GM12892 (cell line): ENCODE measurements around the gene SPHK2.

Experiments
- DNase-seq: peaks from one replicate; pipeline ENCODE4 v3.0.0; 2011; ENCODE audit not compliant: insufficient read length
- FAIRE-seq: peaks from 2 replicates; lab custom pipeline; 2011; peaks lifted over from hg19 to GRCh38; lab: Jason Lieb, UNC
- POLR2A ChIP-seq: IDR thresholded peaks from 2 replicates; pipeline ENCODE4 v1.6.1; 2011; ENCODE audit warnings: low read depth, low read length, control low read depth
- POLR2AphosphoS5 ChIP-seq: IDR thresholded peaks from 2 replicates; pipeline ENCODE4 v1.6.1; 2011; ENCODE audit warnings: low read depth, low read length, control low read depth
- TAF1 ChIP-seq: IDR thresholded peaks from 2 replicates; pipeline ENCODE4 v1.6.1; 2011; ENCODE audit warnings: low read depth, mild to moderate bottlenecking, control low read depth, low read length, borderline replicate concordance

The SPHK2 gene

DNA sequence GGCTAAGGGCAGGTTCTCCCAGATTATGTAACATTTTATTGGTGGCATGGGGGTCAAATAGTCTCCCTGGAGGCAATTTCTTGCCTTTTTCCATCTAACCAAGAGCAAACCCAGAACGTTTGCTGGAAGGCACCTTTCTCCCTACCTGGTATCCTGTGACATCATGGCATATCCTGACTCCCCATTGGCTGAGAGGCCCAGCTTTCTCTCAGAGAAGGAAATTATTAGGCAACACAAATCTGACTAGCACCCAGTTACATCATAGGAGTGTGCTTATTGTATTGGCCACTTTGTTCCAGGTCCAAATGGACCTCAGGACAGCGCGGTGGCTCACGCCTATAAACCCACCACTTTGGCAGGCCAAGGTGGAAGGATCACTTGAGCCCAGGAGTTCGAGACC, 40.5 kb downstream of the SPHK2 start:
- no peak for TF ChIP-seq POLR2AphosphoS5
- TF ChIP-seq TAF1: no peak
- no peak for TF ChIP-seq POLR2A
- DNase-seq: no peak
- FAIRE-seq: peak; percentile 40

DNA sequence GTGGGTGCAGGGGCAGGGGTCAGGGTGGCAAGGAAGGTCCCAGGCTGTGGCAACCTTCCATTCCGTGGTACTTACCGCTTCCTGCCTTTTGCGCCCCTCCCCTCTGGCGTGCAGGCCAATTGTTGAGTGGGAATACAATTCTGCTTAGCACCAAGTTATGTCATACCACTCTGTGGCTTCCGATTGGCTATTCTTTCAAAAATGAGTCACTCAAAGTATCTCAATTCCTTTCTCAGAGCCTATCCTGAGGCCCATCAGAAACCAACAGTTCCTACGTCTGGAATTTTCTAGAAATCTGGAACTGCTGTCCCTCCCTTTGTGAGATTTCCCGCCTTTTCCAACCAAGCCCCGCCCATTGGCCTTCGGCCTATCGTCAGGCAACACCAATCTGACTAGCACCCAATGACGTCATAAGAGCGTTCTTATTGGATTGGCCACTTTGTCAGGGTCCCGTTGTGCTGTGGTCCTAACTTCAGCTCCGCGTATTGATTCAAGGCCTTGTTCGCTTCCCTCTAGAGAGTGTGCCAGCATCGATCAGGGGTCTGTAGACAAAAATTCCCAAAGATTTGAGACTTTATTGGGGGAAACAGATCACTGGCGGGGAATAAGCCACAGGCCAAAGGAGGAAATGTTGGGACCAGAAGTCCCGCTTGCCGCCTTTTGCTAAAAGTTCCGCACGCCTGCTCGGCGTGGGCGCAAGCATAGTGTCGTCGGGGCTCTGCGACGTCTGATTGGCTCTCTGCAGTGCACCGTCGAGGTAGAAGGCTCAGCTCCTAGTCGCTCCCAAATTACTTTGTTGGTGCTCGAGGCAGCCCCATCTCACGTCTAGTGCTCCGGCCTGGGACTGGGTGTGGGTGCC, 41.8 kb downstream of the SPHK2 start:
- no peak for TF ChIP-seq TAF1
- TF ChIP-seq POLR2AphosphoS5: no peak
- TF ChIP-seq POLR2A: no peak
- peak; percentile 98 for FAIRE-seq
- peak; percentile 95 for DNase-seq

DNA sequence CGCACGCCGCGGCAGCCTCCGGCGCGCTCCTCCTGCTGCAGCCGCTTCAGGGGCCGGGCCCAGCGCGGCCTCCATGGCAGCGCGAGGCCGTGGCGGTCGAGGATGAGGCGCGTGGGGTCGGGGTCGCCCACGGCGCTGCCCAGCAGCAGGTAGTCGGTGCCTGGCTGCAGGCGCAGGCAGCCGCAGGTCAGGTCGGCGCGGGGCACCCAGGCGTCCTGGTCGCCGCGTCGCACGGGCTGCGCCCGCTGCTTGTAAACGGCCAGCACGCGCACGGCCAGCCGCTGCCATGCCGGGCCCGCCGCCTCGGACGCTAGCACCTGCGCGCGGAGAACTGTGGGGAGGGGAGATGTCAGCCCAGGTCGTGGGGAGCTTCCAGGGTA, 42.4 kb downstream of the SPHK2 start:
- DNase-seq (no peak), FAIRE-seq (no peak)
- TF ChIP-seq POLR2A (no peak), POLR2AphosphoS5 (no peak), TAF1 (no peak)

DNA sequence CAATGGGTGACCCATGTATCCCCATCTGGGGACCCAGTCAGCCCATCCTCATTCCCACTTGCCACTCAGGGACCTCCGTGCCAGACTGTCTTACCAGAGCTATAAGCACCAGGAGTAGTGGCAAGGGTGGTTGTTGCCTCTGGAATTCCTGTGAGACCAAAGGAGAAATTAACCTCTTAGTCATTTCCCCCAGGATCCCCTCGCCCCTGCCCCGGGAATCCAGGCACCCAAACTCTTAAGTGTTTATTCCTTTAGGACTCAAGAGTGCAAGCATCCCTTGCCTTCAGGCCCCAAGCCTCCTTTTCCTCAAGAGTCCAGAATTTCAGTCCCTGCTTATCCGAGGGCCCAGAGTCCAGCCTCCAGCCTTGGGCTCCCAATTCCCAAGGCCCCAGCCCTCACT, 44.4 kb downstream of the SPHK2 start:
- TF ChIP-seq TAF1 (no peak), POLR2AphosphoS5 (no peak)
- DNase-seq (no peak), FAIRE-seq (no peak)

DNA sequence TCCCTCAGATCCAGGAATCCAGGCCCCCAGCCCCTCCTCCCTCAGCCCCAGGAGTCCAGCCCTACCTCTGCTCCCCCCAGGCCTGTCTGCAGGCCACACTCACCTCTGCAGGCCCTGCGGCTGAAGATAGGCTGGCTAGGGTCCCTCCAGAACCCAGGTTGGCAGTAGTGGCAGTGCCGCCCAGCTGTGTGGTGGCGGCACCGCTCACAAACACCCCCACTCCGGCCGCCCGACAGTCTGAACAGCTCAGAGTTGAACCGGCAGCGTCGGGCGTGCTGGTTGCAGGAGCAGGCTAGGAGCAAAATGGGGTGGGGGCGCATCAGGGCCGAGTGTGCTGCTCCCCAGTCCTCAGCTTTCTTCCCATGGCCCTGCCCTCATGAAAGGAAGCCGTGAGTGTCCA, 45.2 kb downstream of the SPHK2 start:
- FAIRE-seq: no peak
- TF ChIP-seq POLR2AphosphoS5: no peak
- no peak for TF ChIP-seq TAF1
- TF ChIP-seq POLR2A: no peak
- DNase-seq: no peak

DNA sequence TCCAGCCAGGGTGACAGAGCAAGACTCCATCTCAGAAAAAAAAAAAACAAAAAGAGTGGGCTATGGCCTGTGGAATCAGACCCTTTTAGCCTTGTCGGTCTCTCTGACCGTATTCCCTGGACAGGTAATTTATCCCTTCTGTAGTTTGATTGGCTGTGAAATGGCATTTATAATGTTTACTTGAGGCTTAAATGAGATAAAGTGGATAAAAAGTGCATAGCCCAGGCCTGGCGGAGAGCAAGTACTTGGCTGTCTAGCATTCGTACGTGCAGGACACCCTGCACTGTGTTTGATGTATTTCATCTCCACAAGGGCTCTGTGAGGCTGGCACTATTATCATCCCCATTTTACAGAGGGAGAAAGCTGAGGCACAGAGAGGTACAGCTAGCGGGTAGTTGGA, 46.5 kb downstream of the SPHK2 start:
- FAIRE-seq: no peak
- TF ChIP-seq POLR2AphosphoS5: no peak
- DNase-seq: no peak

DNA sequence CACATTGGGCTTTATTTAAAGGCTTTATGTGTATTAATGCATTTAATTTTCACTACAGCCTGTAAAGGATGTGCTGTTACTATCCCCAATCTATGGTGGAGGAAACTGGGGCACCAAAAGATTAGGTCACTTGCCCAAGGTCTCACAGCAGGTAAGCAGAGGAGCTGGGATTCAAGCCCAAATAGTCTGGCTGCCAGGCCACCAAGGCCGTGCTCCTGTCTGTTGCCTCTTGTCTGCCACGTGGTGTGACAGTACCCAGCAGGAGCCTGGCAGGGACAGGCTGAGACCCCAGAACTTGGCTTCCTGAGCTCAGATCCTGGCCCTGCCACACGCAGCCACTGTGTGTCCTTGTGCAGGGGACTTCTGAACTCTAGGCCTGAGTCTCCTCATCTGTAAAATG, 49.0 kb downstream of the SPHK2 start:
- FAIRE-seq (no peak), DNase-seq (no peak)
- TF ChIP-seq TAF1 (no peak), POLR2AphosphoS5 (no peak), POLR2A (no peak)

DNA sequence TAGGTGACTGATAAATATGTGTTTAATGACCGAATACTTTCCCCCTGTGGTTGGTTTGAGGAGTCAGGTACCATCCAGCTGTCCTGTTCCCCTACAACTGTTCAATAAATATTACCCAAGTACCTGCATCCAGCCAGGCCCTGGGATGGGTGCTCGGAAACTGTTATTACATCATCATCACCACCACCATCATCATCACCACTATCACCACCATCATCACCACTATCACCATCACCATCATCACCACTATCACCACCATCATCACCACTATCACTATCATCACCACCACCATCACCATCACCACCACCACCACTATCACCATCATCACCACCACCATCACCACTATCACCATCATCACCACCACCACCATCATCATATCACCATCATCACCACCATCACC, 49.5 kb downstream of the SPHK2 start:
- TF ChIP-seq POLR2A (no peak), POLR2AphosphoS5 (no peak), TAF1 (no peak)
- DNase-seq (no peak), FAIRE-seq (no peak)

DNA sequence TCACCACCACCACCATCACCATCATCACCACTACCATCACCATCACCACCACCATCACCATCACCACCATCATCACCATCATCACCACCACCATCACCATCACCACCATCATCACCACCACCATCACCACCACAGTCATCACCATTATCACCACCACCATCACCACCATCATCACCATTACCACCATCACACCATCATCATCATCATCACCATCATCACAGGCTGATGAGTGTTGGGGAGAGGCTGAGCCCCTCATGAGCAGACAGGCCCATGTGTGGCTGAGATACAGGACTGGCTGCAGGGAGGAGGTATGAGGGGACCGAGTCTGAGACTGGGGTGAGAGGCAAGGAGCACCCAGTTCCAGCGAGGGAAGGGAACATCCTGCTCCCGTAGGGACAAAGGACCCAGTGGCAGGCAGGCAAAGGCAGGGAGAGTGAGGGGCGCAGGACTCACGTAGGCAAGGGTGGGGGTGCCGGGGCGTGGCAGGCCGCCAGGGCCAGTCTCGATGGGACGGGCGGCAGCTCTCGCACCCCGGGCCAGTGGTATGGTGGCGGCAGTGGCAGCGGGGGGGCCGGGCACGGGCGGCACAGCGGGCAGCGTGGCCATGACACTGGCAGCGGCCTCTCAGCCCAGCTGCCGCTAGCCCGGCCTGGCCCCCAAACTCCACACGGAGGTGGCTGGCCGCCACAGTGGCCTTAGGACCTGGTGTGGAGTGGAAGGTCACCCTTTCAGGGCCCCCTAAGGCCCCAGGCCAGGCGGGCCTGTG, 50.8 kb downstream of the SPHK2 start:
- DNase-seq (no peak), FAIRE-seq (no peak)
- no peak for TF ChIP-seq TAF1
- TF ChIP-seq POLR2AphosphoS5: no peak
- no peak for TF ChIP-seq POLR2A

DNA sequence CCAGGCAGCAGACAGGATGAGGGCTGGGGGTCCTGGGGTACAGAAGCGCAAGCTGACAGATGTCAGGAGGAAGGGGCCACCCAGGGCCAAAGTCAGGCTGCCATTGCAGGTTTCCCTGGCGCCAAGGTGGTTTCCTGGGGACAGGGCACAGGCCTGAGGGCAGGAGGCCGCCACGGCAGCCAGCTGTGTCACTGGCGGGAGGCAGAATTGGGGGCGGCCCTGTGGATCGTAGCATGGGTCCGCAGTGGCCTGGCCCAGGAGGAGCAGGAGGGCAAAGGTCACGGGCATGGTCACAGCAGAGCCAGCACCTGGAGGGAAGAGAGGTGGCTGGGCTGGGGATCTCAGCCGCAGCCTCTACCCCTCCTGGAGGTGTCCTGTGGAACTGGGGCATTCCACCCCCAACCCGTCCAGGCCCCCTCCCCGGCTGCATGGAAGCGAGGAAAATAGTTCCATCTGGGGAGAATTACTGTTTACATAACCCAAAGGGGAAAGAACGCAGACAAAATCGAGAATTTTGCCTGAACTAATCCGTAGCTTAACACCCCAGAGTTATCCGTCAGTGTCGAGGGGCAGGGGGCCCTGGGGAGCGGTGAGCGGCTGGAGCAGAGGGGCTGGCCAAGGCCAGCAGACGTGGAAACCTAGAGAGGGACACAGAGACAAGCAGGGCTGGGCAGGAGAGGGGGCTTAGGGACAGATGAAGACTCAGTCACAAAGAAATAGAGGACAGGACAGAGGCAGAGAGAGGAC, 51.6 kb downstream of the SPHK2 start:
- TF ChIP-seq TAF1 (no peak), POLR2AphosphoS5 (no peak), POLR2A (no peak)
- no peak for FAIRE-seq
- DNase-seq: no peak

DNA sequence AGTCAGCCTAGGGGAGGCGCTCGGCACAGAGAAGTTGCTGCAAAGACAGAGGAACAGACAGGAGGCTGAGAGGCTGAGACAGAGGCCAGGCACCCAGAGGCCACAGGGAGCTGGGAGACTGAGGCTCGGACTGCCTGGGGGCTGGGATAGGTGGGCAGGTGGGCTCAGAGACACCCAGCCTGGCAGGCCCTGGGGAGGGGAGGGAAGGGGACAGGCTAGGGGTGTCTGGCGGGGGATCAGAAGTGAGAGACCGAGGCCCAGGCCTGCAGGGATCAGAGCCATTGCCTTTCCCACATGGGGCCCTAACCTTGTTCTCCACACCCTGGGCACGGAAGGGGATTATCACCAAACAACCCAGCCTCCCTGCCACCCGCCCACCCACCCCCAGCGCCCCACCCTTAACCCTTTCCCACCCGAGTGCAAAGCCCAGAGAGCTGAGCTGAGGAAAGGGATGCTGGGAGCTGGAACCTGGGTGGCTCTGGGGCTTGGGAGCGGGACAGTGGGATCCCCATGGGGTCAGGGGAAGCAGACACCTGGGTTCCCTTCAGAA, 52.2 kb downstream of the SPHK2 start:
- no peak for FAIRE-seq
- DNase-seq: no peak
- TF ChIP-seq POLR2A (no peak), TAF1 (no peak), POLR2AphosphoS5 (no peak)

DNA sequence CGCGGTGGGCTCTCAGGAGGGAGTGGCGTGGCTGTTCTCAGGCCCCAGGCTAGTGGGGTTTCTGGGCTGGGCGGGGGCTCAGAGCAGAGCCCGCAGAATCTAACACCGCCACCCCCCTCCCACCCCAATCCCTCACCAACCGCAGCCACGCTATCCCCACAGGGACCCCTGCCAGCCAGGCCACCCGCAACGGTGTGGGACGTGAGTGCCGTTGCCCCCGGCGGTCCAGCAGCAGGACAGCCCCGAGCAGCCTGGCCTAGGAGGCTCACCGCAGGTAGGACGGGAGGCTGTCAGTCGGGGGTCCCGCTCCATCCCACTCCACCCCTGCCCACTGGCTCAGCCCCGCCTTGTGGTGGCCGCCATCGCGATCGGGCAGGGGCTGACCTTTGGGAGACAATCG, 53.7 kb downstream of the SPHK2 start, which contains the start of gene NTN5:
TSS of gene NTN5 (minus strand) at position 24 of the 400 bp plus-strand sequence. CDS start 2,031 bp downstream, outside the sequence.
- TF ChIP-seq POLR2A: no peak
- no peak for TF ChIP-seq TAF1
- TF ChIP-seq POLR2AphosphoS5: no peak
- FAIRE-seq: no peak
- no peak for DNase-seq
